GM23248 (cell line): ENCODE measurements around the gene CDH13. TPM values are rescaled to one million over a fixed set of nuclear protein-coding genes. Genes with fewer than 3 reads are reported as not detected.

Source experiments
- DNase-seq: peaks from one replicate; pipeline ENCODE4 v3.0.0-alpha.2; 2015
- H2AFZ ChIP-seq: fragments of 200-600 bp; sonication (generic); 2 replicates; pipeline ENCODE4 v1.6.1; 2016; ENCODE audit warnings: antibody characterized with exemption
- H3F3A ChIP-seq: fragments of 200-600 bp; sonication (generic); 2 replicates; pipeline ENCODE4 v1.6.1; 2016; ENCODE audit warnings: mild to moderate bottlenecking, antibody characterized with exemption, mixed run types; ENCODE audit not compliant: insufficient read depth
- H3K27ac ChIP-seq: fragments of 200-600 bp; sonication (generic); 2 replicates; pipeline ENCODE4 v1.5.1; 2016; ENCODE audit warnings: mild to moderate bottlenecking
- H3K27me3 ChIP-seq: fragments of 200-600 bp; sonication (generic); replicated peaks from 2 replicates; pipeline ENCODE4 v1.6.1; 2016; ENCODE audit warnings: mild to moderate bottlenecking; ENCODE audit not compliant: insufficient read depth
- H3K36me3 ChIP-seq: fragments of 200-600 bp; sonication (generic); 2 replicates; pipeline ENCODE4 v1.6.1; 2016; ENCODE audit warnings: low read depth, mild to moderate bottlenecking
- H3K4me1 ChIP-seq: fragments of 200-600 bp; sonication (generic); 2 replicates; pipeline ENCODE4 v1.6.1; 2016; ENCODE audit warnings: mild to moderate bottlenecking; ENCODE audit not compliant: insufficient read depth
- H3K4me2 ChIP-seq: fragments of 200-600 bp; sonication (generic); one replicate; pipeline ENCODE4 v1.6.1; 2016; ENCODE audit warnings: mild to moderate bottlenecking; ENCODE audit not compliant: unreplicated experiment
- H3K4me3 ChIP-seq: fragments of 200-600 bp; sonication (generic); 2 replicates; pipeline ENCODE4 v1.5.1; 2016; ENCODE audit warnings: mild to moderate bottlenecking
- H3K79me2 ChIP-seq: fragments of 200-600 bp; sonication (generic); 2 replicates; pipeline ENCODE4 v1.6.1; 2016; ENCODE audit warnings: mild to moderate bottlenecking; ENCODE audit not compliant: insufficient read depth
- H3K9ac ChIP-seq: fragments of 200-600 bp; sonication (generic); 2 replicates; pipeline ENCODE4 v1.6.1; 2016; ENCODE audit warnings: mild to moderate bottlenecking
- H3K9me2 ChIP-seq: fragments of 200-600 bp; sonication (generic); 2 replicates; pipeline ENCODE4 v1.6.1; 2016; ENCODE audit warnings: mixed run types, mild to moderate bottlenecking, moderate library complexity; ENCODE audit not compliant: insufficient read depth
- H3K9me3 ChIP-seq: fragments of 200-600 bp; sonication (generic); one replicate; pipeline ENCODE4 v1.6.1; 2017; ENCODE audit warnings: low read depth
- H4K20me1 ChIP-seq: fragments of 200-600 bp; sonication (generic); 2 replicates; pipeline ENCODE4 v1.6.0; 2016; ENCODE audit not compliant: insufficient read depth
- EZH2 ChIP-seq: fragments of 200-600 bp; sonication (generic); IDR thresholded peaks from 2 replicates; pipeline ENCODE4 v1.6.1; 2018; ENCODE audit warnings: antibody characterized with exemption, mild to moderate bottlenecking; ENCODE audit not compliant: insufficient read depth, poor library complexity, severe bottlenecking
- EZH2phosphoT487 ChIP-seq: fragments of 200-600 bp; sonication (generic); IDR thresholded peaks from 2 replicates; pipeline ENCODE4 v1.6.1; 2018; ENCODE audit warnings: antibody characterized with exemption, moderate library complexity, mild to moderate bottlenecking, low read depth; ENCODE audit not compliant: insufficient read depth
- WGBS, 2 experiments: methylation state at CpG; one replicate each; pipeline ENCODE4 v1.1.6; 2015 to 2017; ENCODE audit warnings: low lambda C conversion rate in 2 of 2, low coverage in 1 of 2; ENCODE audit errors: missing lambda C conversion rate in 2 of 2; 5-methylcytosine and 5-hydroxymethylcytosine counted together
- in situ Hi-C: fragments of 300-500 bp; cut with MboI; formaldehyde crosslinking; loops from 2 replicates; pipeline ENCODE4 v1.15.0; 2020
- polyA plus RNA-seq: library from polyadenylated mRNA; unstranded; fragments of >200 nt; fragmentation: Nextera tagmentation; extraction: Ambion mirVana; gene quantifications from 2 replicates; pipeline ENCODE4 v1.2.1, GENCODE V29; 2016
- total RNA-seq: library from RNA; depleted of rRNA; stranded (reverse); fragments of >200 nt; shearing (Covaris generic); gene quantifications from 2 replicates; pipeline ENCODE4 v1.2.3, GENCODE V29; 2014

The CDH13 gene
- total and polyA plus RNA-seq, 2 experiments from 2014 or later, result 51.0 to 52.8 TPM

GRCh38 chr16:82623241-82623640, 3.5 kb upstream of the CDH13 start:
- DNase-seq, result peak; percentile 20
- no peak overlapping the region for H3K9ac ChIP-seq
- H3K9me3 ChIP-seq, result no peaks in the 10 kb centered on the region
- in situ Hi-C loops, result no loop called here
- no peak overlapping the region for H3K4me2 ChIP-seq
- WGBS, 2 experiments, result 55 to 59% methylated on average over 7 of the region's 7 CpGs
- H3K9me2 ChIP-seq, result no peaks in the 10 kb centered on the region
- H3K36me3 ChIP-seq, result no peaks in the 10 kb centered on the region
- H2AFZ ChIP-seq, result no peak overlapping the region
- peaks cover under 1% of the 10 kb centered on the region; the same call in 1 of the 2 replicates for H3F3A ChIP-seq
- peaks cover 24% of the 10 kb centered on the region for H3K27me3 ChIP-seq
- no peaks in the 10 kb centered on the region for H3K79me2 ChIP-seq
- H4K20me1 ChIP-seq, result no peaks in the 10 kb centered on the region
- peaks cover under 1% of the 10 kb centered on the region for H3K4me1 ChIP-seq
- TF ChIP-seq EZH2, result no peak
- H3K4me3 ChIP-seq, result no peak overlapping the region
- H3K27ac ChIP-seq, result no peak overlapping the region

GRCh38 chr16:82625066-82625968, 1.5 kb upstream of the CDH13 start:
- Histone ChIP-seq H3F3A (peaks cover 21% of the 10 kb centered on the region), H3K9me3 (no peaks in the 10 kb centered on the region), H4K20me1 (no peaks in the 10 kb centered on the region), H3K27ac (no peak overlapping the region), H3K4me3 (no peak overlapping the region), H3K36me3 (no peaks in the 10 kb centered on the region), H3K4me2 (no peak overlapping the region), H3K27me3 (peaks cover 15% of the 10 kb centered on the region), H3K4me1 (peaks cover 21% of the 10 kb centered on the region), H2AFZ (no peak overlapping the region), H3K9ac (no peak overlapping the region), H3K79me2 (no peaks in the 10 kb centered on the region), H3K9me2 (no peaks in the 10 kb centered on the region)
- in situ Hi-C loops, result no loop called here
- DNase-seq, result no peak
- no peak for TF ChIP-seq EZH2
- TF ChIP-seq EZH2phosphoT487, result no peak
- WGBS, 2 experiments, result 83 to 85% methylated on average over 8 of the region's 8 CpGs

GRCh38 chr16:82628088-82628423, 1.3 kb downstream of the CDH13 start:
- Histone ChIP-seq H3K4me3 (peak overlapping the region; percentile 82), H3K9me2 (no peaks in the 10 kb centered on the region), H3F3A (peaks cover 36% of the 10 kb centered on the region), H3K9me3 (no peaks in the 10 kb centered on the region), H3K4me1 (peaks cover 35% of the 10 kb centered on the region), H3K27me3 (peaks cover 4% of the 10 kb centered on the region; the same call in 1 of the 2 replicates), H3K27ac (peak overlapping the region; percentile 44; the same call in 1 of the 2 replicates), H3K9ac (peak overlapping the region; percentile 81), H3K36me3 (no peaks in the 10 kb centered on the region), H3K79me2 (peaks cover 9% of the 10 kb centered on the region; the same call in 1 of the 2 replicates), H4K20me1 (no peaks in the 10 kb centered on the region), H2AFZ (peak overlapping the region; percentile 78), H3K4me2 (peak overlapping the region; percentile 91)
- peak; percentile 68 for DNase-seq
- 9 to 14% methylated on average over 11 to 13 of the region's 13 CpGs for WGBS, 2 experiments
- TF ChIP-seq EZH2 (no peak), EZH2phosphoT487 (no peak)
- in situ Hi-C loops, result no loop called here

- WGBS, 2 experiments, result 79 to 86% methylated on average over 3 of the region's 3 CpGs
- Histone ChIP-seq H3K9me3 (no peaks in the 10 kb centered on the region), H3K4me1 (peaks cover 36% of the 10 kb centered on the region), H4K20me1 (no peaks in the 10 kb centered on the region), H3K4me2 (peak overlapping the region; percentile 91), H3K79me2 (peaks cover 15% of the 10 kb centered on the region; the same call in 1 of the 2 replicates), H3K9ac (peak overlapping the region; percentile 81), H3K36me3 (no peaks in the 10 kb centered on the region), H3K4me3 (peak overlapping the region; percentile 82), H3K27ac (peak overlapping the region; percentile 85), H3F3A (peaks cover 36% of the 10 kb centered on the region), H2AFZ (no peak overlapping the region), H3K9me2 (no peaks in the 10 kb centered on the region), H3K27me3 (peaks cover 4% of the 10 kb centered on the region; the same call in 1 of the 2 replicates)
- TF ChIP-seq EZH2phosphoT487 (no peak), EZH2 (no peak)
- no peak for DNase-seq
- in situ Hi-C loops, result no loop called here
Measured at GRCh38 chr16:82628711-82629110, 1.9 kb downstream of the CDH13 start.
